Activated naive CD8-positive, alpha-beta T cell treated with anti-CD3 and anti-CD28 coated beads for 36 hours (primary cell): ENCODE results near the gene RPS19BP1. TPM values are rescaled to one million over a fixed set of nuclear protein-coding genes. Genes with fewer than 3 reads are reported as not detected.

Experiments
- DNase-seq: peaks from one replicate; pipeline ENCODE4 v3.0.0; 2021
- H3K27ac Mint-ChIP-seq: one replicate; pipeline ENCODE4 v1.8.0; 2022; ENCODE audit warnings: mild to moderate bottlenecking, moderate library complexity, mixed read lengths
- H3K27me3 Mint-ChIP-seq: one replicate; pipeline ENCODE4 v1.8.0; 2022; ENCODE audit warnings: mild to moderate bottlenecking, mixed read lengths
- H3K36me3 Mint-ChIP-seq: one replicate; pipeline ENCODE4 v1.8.0; 2021; ENCODE audit warnings: mild to moderate bottlenecking, mixed read lengths
- H3K4me1 Mint-ChIP-seq: one replicate; pipeline ENCODE4 v1.8.0; 2021; ENCODE audit warnings: mixed read lengths
- H3K4me3 Mint-ChIP-seq: one replicate; pipeline ENCODE4 v1.8.0; 2022; ENCODE audit warnings: mild to moderate bottlenecking, moderate library complexity, mixed read lengths
- H3K9me3 Mint-ChIP-seq: one replicate; pipeline ENCODE4 v1.8.0; 2022; ENCODE audit warnings: mixed read lengths
- total RNA-seq, 2 experiments: library from RNA; stranded (reverse); gene quantifications; one replicate each; pipeline ENCODE4 v1.2.3, GENCODE V29; 2021

RPS19BP1 gene
- total RNA-seq, 2 experiments from 2014 or later = 104 to 113 TPM

- no peaks in the 10 kb centered on the region for H3K9me3 Mint-ChIP-seq
- H3K27ac Mint-ChIP-seq = no peak overlapping the region
- no peaks in the 10 kb centered on the region for H3K36me3 Mint-ChIP-seq
- H3K27me3 Mint-ChIP-seq = no peaks in the 10 kb centered on the region
- H3K4me1 Mint-ChIP-seq = peaks cover 3% of the 10 kb centered on the region
- no peak for DNase-seq
- no peak overlapping the region for H3K4me3 Mint-ChIP-seq
Observed at GRCh38 chr22:39486951-39487825, 45.4 kb downstream of the RPS19BP1 start.

GRCh38 chr22:39482768-39483167 is 49.8 kb downstream of the RPS19BP1 start:
- Mint-ChIP-seq H3K27ac (no peak overlapping the region), H3K36me3 (no peaks in the 10 kb centered on the region), H3K4me3 (no peak overlapping the region), H3K9me3 (no peaks in the 10 kb centered on the region), H3K27me3 (no peaks in the 10 kb centered on the region), H3K4me1 (no peaks in the 10 kb centered on the region)
- no peak for DNase-seq

- H3K4me1 Mint-ChIP-seq = no peaks in the 10 kb centered on the region
- H3K27me3 Mint-ChIP-seq = no peaks in the 10 kb centered on the region
- DNase-seq = no peak
- H3K9me3 Mint-ChIP-seq = no peaks in the 10 kb centered on the region
- no peak overlapping the region for H3K4me3 Mint-ChIP-seq
- H3K36me3 Mint-ChIP-seq = no peaks in the 10 kb centered on the region
- H3K27ac Mint-ChIP-seq = no peak overlapping the region
Observed at GRCh38 chr22:39481595-39481994, 51.0 kb downstream of the RPS19BP1 start.

GRCh38 chr22:39481054-39481453 is 51.5 kb downstream of the RPS19BP1 start:
- no peak overlapping the region for H3K4me3 Mint-ChIP-seq
- H3K9me3 Mint-ChIP-seq = no peaks in the 10 kb centered on the region
- DNase-seq = no peak
- H3K27ac Mint-ChIP-seq = no peak overlapping the region
- H3K4me1 Mint-ChIP-seq = no peaks in the 10 kb centered on the region
- no peaks in the 10 kb centered on the region for H3K27me3 Mint-ChIP-seq
- H3K36me3 Mint-ChIP-seq = no peaks in the 10 kb centered on the region

GRCh38 chr22:39480557-39480956 is 52.0 kb downstream of the RPS19BP1 start:
- Mint-ChIP-seq H3K27me3 (no peaks in the 10 kb centered on the region), H3K36me3 (no peaks in the 10 kb centered on the region), H3K27ac (no peak overlapping the region), H3K4me3 (no peak overlapping the region), H3K9me3 (no peaks in the 10 kb centered on the region), H3K4me1 (no peaks in the 10 kb centered on the region)
- DNase-seq = no peak

- Mint-ChIP-seq H3K36me3 (no peaks in the 10 kb centered on the region), H3K9me3 (no peaks in the 10 kb centered on the region), H3K4me1 (no peaks in the 10 kb centered on the region), H3K27ac (no peak overlapping the region), H3K4me3 (no peak overlapping the region), H3K27me3 (no peaks in the 10 kb centered on the region)
- DNase-seq = no peak
Observed at GRCh38 chr22:39479254-39479653, 53.3 kb downstream of the RPS19BP1 start.

Other genes starting within 250 kb of the RPS19BP1 start
- 1,000 to 10,000 TPM; 3,164 to 3,255 TPM for gene RPL3, start 213.1 kb downstream of the RPS19BP1 start, total RNA-seq
- 1 to 10 TPM; 7.4 to 9.3 TPM for gene SYNGR1, start 182.8 kb downstream of the RPS19BP1 start, total RNA-seq
- gene TAB1, start 133.0 kb downstream of the RPS19BP1 start, total RNA-seq = 10 to 100 TPM; 17.1 to 18.2 TPM
- 1 to 10 TPM; 1.0 to 1.2 TPM for gene MGAT3, start 75.7 kb downstream of the RPS19BP1 start, total RNA-seq
- gene MIEF1, start 30.5 kb downstream of the RPS19BP1 start, total RNA-seq = 10 to 100 TPM; 62.9 to 65.0 TPM
- gene ATF4, start 12.2 kb downstream of the RPS19BP1 start, total RNA-seq = 100 to 1,000 TPM; 806 to 814 TPM
- under 1 TPM; 0.26 to 0.27 TPM for gene CACNA1I, start 38.0 kb upstream of the RPS19BP1 start, total RNA-seq